ENCODE data around the gene NOMO2. TPM values are rescaled to one million over a fixed set of nuclear protein-coding genes. Genes with fewer than 3 reads are reported as not detected.
"Not testable (repeated sequence)": the region's sequence is repeated elsewhere in the genome, so short reads cannot be mapped to it uniquely, and the experiment has no call there.

NOMO2 gene
- total RNA-seq, 1 donor from 2014 or later = 75.2 TPM

DNA sequence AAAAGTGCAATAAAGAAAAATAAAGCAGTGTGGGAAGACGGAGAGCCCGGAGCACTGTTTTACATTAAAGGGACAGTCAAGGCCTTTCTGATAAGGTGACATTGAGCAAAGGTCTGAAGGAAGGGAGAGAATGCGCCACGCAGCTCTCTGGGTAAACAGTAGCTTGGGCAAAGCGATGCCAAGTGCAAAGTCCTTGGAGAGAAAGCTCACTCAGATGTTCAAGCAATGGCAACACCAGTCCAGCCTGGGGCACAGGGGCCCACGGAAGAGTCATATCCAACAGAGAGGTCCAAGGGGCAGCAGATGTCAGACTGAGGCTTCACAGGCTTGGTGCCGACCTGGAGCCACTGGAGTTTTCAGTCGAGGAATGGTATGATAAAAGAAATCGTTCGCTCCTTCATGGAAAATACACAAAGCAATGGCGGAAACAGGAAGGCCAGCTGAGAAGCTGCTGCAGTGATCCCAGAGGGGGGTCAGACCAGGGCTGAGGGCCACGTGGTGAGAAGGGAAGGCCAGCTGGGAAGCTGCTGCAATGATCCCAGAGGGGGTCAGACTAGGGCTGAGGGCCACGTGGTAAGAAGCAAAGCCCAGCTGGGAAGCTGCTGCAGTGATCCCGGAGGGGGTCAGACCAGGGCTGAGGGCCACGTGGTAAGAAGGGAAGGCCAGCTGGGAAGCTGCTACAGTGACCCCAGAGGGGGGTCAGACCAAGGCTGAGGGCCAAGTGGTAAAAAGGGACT is 40.3 kb downstream of the NOMO2 start:
- not testable (repeated sequence) for H3K9me3 ChIP-seq (ENCODE audit: control insufficient read depth in 3 of 3, low read length in 3 of 3); H3K4me3 ChIP-seq (ENCODE audit: low read length in 3 of 3); H3K9ac ChIP-seq (ENCODE audit: low read depth in 1 of 3, low read length in 3 of 3)

GRCh38 chr16:18518536-18519283 is 43.2 kb downstream of the NOMO2 start:
- not testable (repeated sequence) for H3K9me3 ChIP-seq (ENCODE audit: control insufficient read depth in 3 of 3, low read length in 3 of 3); H3K27me3 ChIP-seq (ENCODE audit: control insufficient read depth in 3 of 3, insufficient read depth in 3 of 3, low read length in 3 of 3)

More for the DNA sequence above, 40.3 kb downstream of the NOMO2 start:
- not testable (repeated sequence) for H3K27me3 ChIP-seq (ENCODE audit: control insufficient read depth in 3 of 3, insufficient read depth in 3 of 3, low read length in 3 of 3); H3K4me1 ChIP-seq (ENCODE audit: control insufficient read depth in 3 of 3, insufficient read depth in 3 of 3, low read length in 3 of 3); H3K27ac ChIP-seq (ENCODE audit: low read depth, low read length); H3K36me3 ChIP-seq (ENCODE audit: control insufficient read depth in 3 of 3, insufficient read depth in 3 of 3, low read length in 3 of 3)

GRCh38 chr16:18498430-18498829 is 63.5 kb downstream of the NOMO2 start:
- H3K4me1 ChIP-seq (ENCODE audit: control insufficient read depth in 3 of 3, insufficient read depth in 3 of 3, low read length in 3 of 3); H3K27me3 ChIP-seq (ENCODE audit: control insufficient read depth in 3 of 3, insufficient read depth in 3 of 3, low read length in 3 of 3); H3K9me3 ChIP-seq (ENCODE audit: control insufficient read depth in 3 of 3, low read length in 3 of 3); H3K4me3 ChIP-seq (ENCODE audit: low read length in 3 of 3); H3K36me3 ChIP-seq (ENCODE audit: control insufficient read depth in 3 of 3, insufficient read depth in 3 of 3, low read length in 3 of 3); H3K27ac ChIP-seq (ENCODE audit: low read depth, low read length); H3K9ac ChIP-seq (ENCODE audit: low read depth in 1 of 3, low read length in 3 of 3): not testable (repeated sequence)

More at GRCh38 chr16:18518536-18519283, 43.2 kb downstream of the NOMO2 start:
- not testable (repeated sequence) for H3K9ac ChIP-seq (ENCODE audit: low read depth in 1 of 3, low read length in 3 of 3); H3K4me1 ChIP-seq (ENCODE audit: control insufficient read depth in 3 of 3, insufficient read depth in 3 of 3, low read length in 3 of 3); H3K27ac ChIP-seq (ENCODE audit: low read depth, low read length); H3K4me3 ChIP-seq (ENCODE audit: low read length in 3 of 3); H3K36me3 ChIP-seq (ENCODE audit: control insufficient read depth in 3 of 3, insufficient read depth in 3 of 3, low read length in 3 of 3)

DNA sequence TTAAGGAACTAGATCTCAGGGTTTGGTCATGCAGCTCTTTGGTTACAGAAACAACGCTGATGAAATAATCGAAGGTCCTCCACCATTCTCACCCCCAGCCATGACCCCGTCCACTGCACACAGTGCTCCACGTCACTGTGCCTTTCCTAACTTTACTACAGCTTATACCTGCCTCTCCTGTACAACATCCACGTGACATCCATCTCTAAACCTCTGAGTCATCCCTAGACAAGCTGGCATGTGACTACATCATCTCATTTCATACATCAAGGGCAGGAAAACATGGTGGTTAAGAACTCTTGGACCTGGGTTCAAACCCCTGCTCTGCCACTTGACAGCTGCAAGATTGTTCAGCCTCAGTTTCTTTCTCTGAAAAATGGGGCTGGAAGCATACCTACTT is 64.9 kb downstream of the NOMO2 start:
- not testable (repeated sequence) for H3K9ac ChIP-seq (ENCODE audit: low read depth in 1 of 3, low read length in 3 of 3); H3K27me3 ChIP-seq (ENCODE audit: control insufficient read depth in 3 of 3, insufficient read depth in 3 of 3, low read length in 3 of 3); H3K36me3 ChIP-seq (ENCODE audit: control insufficient read depth in 3 of 3, insufficient read depth in 3 of 3, low read length in 3 of 3); H3K4me1 ChIP-seq (ENCODE audit: control insufficient read depth in 3 of 3, insufficient read depth in 3 of 3, low read length in 3 of 3); H3K9me3 ChIP-seq (ENCODE audit: control insufficient read depth in 3 of 3, low read length in 3 of 3); H3K27ac ChIP-seq (ENCODE audit: low read depth, low read length); H3K4me3 ChIP-seq (ENCODE audit: low read length in 3 of 3)

- H3K27ac ChIP-seq (ENCODE audit: low read depth, low read length); H3K27me3 ChIP-seq (ENCODE audit: control insufficient read depth in 3 of 3, insufficient read depth in 3 of 3, low read length in 3 of 3); H3K4me3 ChIP-seq (ENCODE audit: low read length in 3 of 3); H3K4me1 ChIP-seq (ENCODE audit: control insufficient read depth in 3 of 3, insufficient read depth in 3 of 3, low read length in 3 of 3); H3K9ac ChIP-seq (ENCODE audit: low read depth in 1 of 3, low read length in 3 of 3); H3K36me3 ChIP-seq (ENCODE audit: control insufficient read depth in 3 of 3, insufficient read depth in 3 of 3, low read length in 3 of 3); H3K9me3 ChIP-seq (ENCODE audit: control insufficient read depth in 3 of 3, low read length in 3 of 3): not testable (repeated sequence)
Measured at GRCh38 chr16:18492118-18492897, 69.6 kb downstream of the NOMO2 start.

DNA sequence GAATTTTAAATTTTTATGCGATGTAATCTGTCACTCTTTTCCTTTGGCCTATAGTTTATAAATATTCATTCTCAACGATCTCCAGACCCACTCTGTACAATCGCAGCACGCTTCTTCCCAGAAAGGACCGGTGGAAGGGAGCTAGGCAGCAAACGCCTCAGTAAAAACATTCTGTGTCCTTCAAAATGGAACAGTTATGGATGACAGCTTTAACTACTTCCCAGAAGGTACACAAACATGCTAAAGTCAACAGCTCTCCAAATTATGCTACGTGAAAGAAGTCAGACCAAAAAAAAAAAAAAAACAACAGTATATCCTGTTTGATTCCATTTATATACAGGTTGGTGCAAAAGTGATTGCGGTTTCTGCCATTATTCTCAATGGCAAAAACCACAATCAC is 125.9 kb downstream of the NOMO2 start:
- H3K9me3 ChIP-seq (ENCODE audit: control insufficient read depth in 3 of 3, low read length in 3 of 3); H3K27ac ChIP-seq (ENCODE audit: low read depth, low read length); H3K27me3 ChIP-seq (ENCODE audit: control insufficient read depth in 3 of 3, insufficient read depth in 3 of 3, low read length in 3 of 3); H3K36me3 ChIP-seq (ENCODE audit: control insufficient read depth in 3 of 3, insufficient read depth in 3 of 3, low read length in 3 of 3); H3K9ac ChIP-seq (ENCODE audit: low read depth in 1 of 3, low read length in 3 of 3); H3K4me3 ChIP-seq (ENCODE audit: low read length in 3 of 3); H3K4me1 ChIP-seq (ENCODE audit: control insufficient read depth in 3 of 3, insufficient read depth in 3 of 3, low read length in 3 of 3): not testable (repeated sequence)

GRCh38 chr16:18415827-18416226 is 146.1 kb downstream of the NOMO2 start:
- not testable (repeated sequence) for H3K36me3 ChIP-seq (ENCODE audit: control insufficient read depth in 3 of 3, insufficient read depth in 3 of 3, low read length in 3 of 3); H3K4me1 ChIP-seq (ENCODE audit: control insufficient read depth in 3 of 3, insufficient read depth in 3 of 3, low read length in 3 of 3); H3K27me3 ChIP-seq (ENCODE audit: control insufficient read depth in 3 of 3, insufficient read depth in 3 of 3, low read length in 3 of 3); H3K4me3 ChIP-seq (ENCODE audit: low read length in 3 of 3); H3K27ac ChIP-seq (ENCODE audit: low read depth, low read length); H3K9me3 ChIP-seq (ENCODE audit: control insufficient read depth in 3 of 3, low read length in 3 of 3); H3K9ac ChIP-seq (ENCODE audit: low read depth in 1 of 3, low read length in 3 of 3)

- not testable (repeated sequence) for H3K27ac ChIP-seq (ENCODE audit: low read depth, low read length); H3K4me3 ChIP-seq (ENCODE audit: low read length in 3 of 3); H3K9ac ChIP-seq (ENCODE audit: low read depth in 1 of 3, low read length in 3 of 3); H3K9me3 ChIP-seq (ENCODE audit: control insufficient read depth in 3 of 3, low read length in 3 of 3); H3K27me3 ChIP-seq (ENCODE audit: control insufficient read depth in 3 of 3, insufficient read depth in 3 of 3, low read length in 3 of 3); H3K4me1 ChIP-seq (ENCODE audit: control insufficient read depth in 3 of 3, insufficient read depth in 3 of 3, low read length in 3 of 3); H3K36me3 ChIP-seq (ENCODE audit: control insufficient read depth in 3 of 3, insufficient read depth in 3 of 3, low read length in 3 of 3)
Measured at GRCh38 chr16:18409532-18410293, 152.2 kb downstream of the NOMO2 start.

DNA sequence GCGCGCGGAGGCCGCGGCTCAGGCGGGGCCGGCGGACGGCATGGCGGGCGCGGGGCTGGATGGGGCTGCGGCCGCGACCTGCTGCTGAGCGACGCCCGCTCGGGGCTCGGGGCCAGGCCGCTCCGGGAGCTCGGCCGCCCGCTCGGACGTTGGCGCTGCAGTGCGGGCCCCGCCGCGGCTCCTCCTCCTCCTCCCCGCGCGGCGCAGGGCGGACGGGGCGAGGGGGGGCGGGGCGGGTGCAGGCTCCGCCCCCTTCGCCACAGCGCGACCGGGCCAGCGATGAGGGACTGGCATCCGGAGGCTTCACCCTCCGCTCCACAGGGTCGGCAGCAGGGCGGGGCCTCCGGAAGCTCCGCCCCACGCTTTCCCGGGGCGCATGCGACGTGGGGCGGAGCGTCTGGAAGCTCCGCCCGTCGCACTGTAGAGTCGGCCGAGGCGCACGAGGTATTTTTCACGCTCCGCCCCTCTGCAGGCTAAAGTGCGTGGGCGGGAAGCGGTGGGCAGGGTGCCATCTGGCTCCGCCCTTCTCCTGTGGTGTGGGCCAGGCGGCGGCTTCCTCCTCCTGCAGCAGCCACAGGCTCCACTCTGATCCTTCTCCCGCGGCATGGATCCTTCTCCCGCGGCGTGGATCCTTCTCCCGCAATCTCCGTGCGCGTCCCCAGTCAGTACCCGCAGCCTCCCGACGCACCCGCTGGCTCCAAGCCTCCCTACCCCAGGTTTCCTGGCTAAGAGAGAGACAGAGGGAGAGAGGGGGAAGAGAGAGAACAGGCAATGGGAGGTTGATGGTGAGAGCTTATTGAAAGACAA is 159.8 kb downstream of the NOMO2 start:
- not testable (repeated sequence) for H3K9me3 ChIP-seq (ENCODE audit: control insufficient read depth in 3 of 3, low read length in 3 of 3); H3K36me3 ChIP-seq (ENCODE audit: control insufficient read depth in 3 of 3, insufficient read depth in 3 of 3, low read length in 3 of 3); H3K4me1 ChIP-seq (ENCODE audit: control insufficient read depth in 3 of 3, insufficient read depth in 3 of 3, low read length in 3 of 3); H3K27ac ChIP-seq (ENCODE audit: low read depth, low read length); H3K27me3 ChIP-seq (ENCODE audit: control insufficient read depth in 3 of 3, insufficient read depth in 3 of 3, low read length in 3 of 3); H3K9ac ChIP-seq (ENCODE audit: low read depth in 1 of 3, low read length in 3 of 3); H3K4me3 ChIP-seq (ENCODE audit: low read length in 3 of 3)
